ENCODE results near the gene P2RY8. TPM values are rescaled to one million over a fixed set of nuclear protein-coding genes. Genes with fewer than 3 reads are reported as not detected.

The P2RY8 gene
- total RNA-seq, 1 donor from 2014 or later, result 19.5 TPM

GRCh38 chrX:1521459-1521956 lies 15.5 kb downstream of the P2RY8 start:
- DNase-seq, result peak; percentile 91
- intact Hi-C loops (cut with micrococcal nuclease), result loop anchor here (1.0 to 2.0 kb wide), 2 partner anchors 15 kb away; no protein-coding TSS in a partner anchor
- Mint-ChIP-seq H3K9me3 (no peaks in the 10 kb centered on the region), H3K4me1 (peaks cover 44% of the 10 kb centered on the region), H3K4me3 (peak overlapping the region; percentile 71), H3K27me3 (no peaks in the 10 kb centered on the region), H3K27ac (peak overlapping the region; percentile 90), H3K36me3 (ENCODE audit: low read depth) (peaks cover 44% of the 10 kb centered on the region)

GRCh38 chrX:1520350-1520749 lies 16.6 kb downstream of the P2RY8 start:
- Mint-ChIP-seq H3K4me3 (no peak overlapping the region), H3K9me3 (no peaks in the 10 kb centered on the region), H3K4me1 (peaks cover 46% of the 10 kb centered on the region), H3K36me3 (ENCODE audit: low read depth) (peaks cover 52% of the 10 kb centered on the region), H3K27me3 (no peaks in the 10 kb centered on the region), H3K27ac (peak overlapping the region; percentile 68)
- peak; percentile 7 for DNase-seq
- intact Hi-C loops (cut with micrococcal nuclease), result loop anchor here (2.0 kb wide), 1 partner anchor 14 kb away; no protein-coding TSS in a partner anchor

- peaks cover 57% of the 10 kb centered on the region for H3K36me3 Mint-ChIP-seq (ENCODE audit: low read depth)
Measured at GRCh38 chrX:1519022-1519497, 17.9 kb downstream of the P2RY8 start.

GRCh38 chrX:1518512-1518911 lies 18.5 kb downstream of the P2RY8 start:
- H3K27ac Mint-ChIP-seq, result peak overlapping the region; percentile 23
- H3K9me3 Mint-ChIP-seq, result no peaks in the 10 kb centered on the region
- DNase-seq, result peak; percentile 16
- peaks cover 62% of the 10 kb centered on the region for H3K36me3 Mint-ChIP-seq (ENCODE audit: low read depth)
- H3K27me3 Mint-ChIP-seq, result no peaks in the 10 kb centered on the region
- H3K4me3 Mint-ChIP-seq, result no peak overlapping the region
- intact Hi-C loops (cut with micrococcal nuclease), result no loop called here
- peaks cover 46% of the 10 kb centered on the region for H3K4me1 Mint-ChIP-seq

More at GRCh38 chrX:1519022-1519497, 17.9 kb downstream of the P2RY8 start:
- no peaks in the 10 kb centered on the region for H3K27me3 Mint-ChIP-seq
- no peak overlapping the region for H3K27ac Mint-ChIP-seq
- DNase-seq, result no peak
- no peak overlapping the region for H3K4me3 Mint-ChIP-seq
- intact Hi-C loops (cut with micrococcal nuclease), result no loop called here
- H3K9me3 Mint-ChIP-seq, result no peaks in the 10 kb centered on the region
- peaks cover 46% of the 10 kb centered on the region for H3K4me1 Mint-ChIP-seq

- H3K9me3 Mint-ChIP-seq, result no peaks in the 10 kb centered on the region
- DNase-seq, result peak; percentile 51
- no peaks in the 10 kb centered on the region for H3K27me3 Mint-ChIP-seq
- H3K36me3 Mint-ChIP-seq (ENCODE audit: low read depth), result peaks cover 71% of the 10 kb centered on the region
- H3K27ac Mint-ChIP-seq, result peak overlapping the region; percentile 77
- intact Hi-C loops (cut with micrococcal nuclease), result no loop called here
- no peak overlapping the region for H3K4me3 Mint-ChIP-seq
- H3K4me1 Mint-ChIP-seq, result peaks cover 39% of the 10 kb centered on the region
Measured at GRCh38 chrX:1516596-1517104, 20.3 kb downstream of the P2RY8 start.

- peaks cover 14% of the 10 kb centered on the region for H3K4me1 Mint-ChIP-seq
- no peaks in the 10 kb centered on the region for H3K9me3 Mint-ChIP-seq
- intact Hi-C loops (cut with micrococcal nuclease), result no loop called here
- no peak overlapping the region for H3K27ac Mint-ChIP-seq
- no peaks in the 10 kb centered on the region for H3K27me3 Mint-ChIP-seq
- peaks cover 52% of the 10 kb centered on the region for H3K36me3 Mint-ChIP-seq (ENCODE audit: low read depth)
- DNase-seq, result peak; percentile 39
- no peak overlapping the region for H3K4me3 Mint-ChIP-seq
Measured at GRCh38 chrX:1511829-1512228, 25.2 kb downstream of the P2RY8 start.

GRCh38 chrX:1511150-1511549 lies 25.8 kb downstream of the P2RY8 start:
- Mint-ChIP-seq H3K4me1 (peaks cover 12% of the 10 kb centered on the region), H3K27me3 (no peaks in the 10 kb centered on the region), H3K27ac (peak overlapping the region; percentile 65), H3K36me3 (ENCODE audit: low read depth) (peaks cover 49% of the 10 kb centered on the region), H3K4me3 (no peak overlapping the region), H3K9me3 (no peaks in the 10 kb centered on the region)
- intact Hi-C loops (cut with micrococcal nuclease), result no loop called here
- DNase-seq, result no peak

- H3K27ac Mint-ChIP-seq, result peak overlapping the region; percentile 63
- peak; percentile 58 for DNase-seq
- intact Hi-C loops (cut with micrococcal nuclease), result loop anchor here (2.0 kb wide), 1 partner anchor 13 kb away; no protein-coding TSS in a partner anchor
- H3K27me3 Mint-ChIP-seq, result no peaks in the 10 kb centered on the region
- peaks cover 39% of the 10 kb centered on the region for H3K36me3 Mint-ChIP-seq (ENCODE audit: low read depth)
- peaks cover 22% of the 10 kb centered on the region for H3K4me1 Mint-ChIP-seq
- H3K9me3 Mint-ChIP-seq, result no peaks in the 10 kb centered on the region
- no peak overlapping the region for H3K4me3 Mint-ChIP-seq
Measured at GRCh38 chrX:1507511-1508463, 29.2 kb downstream of the P2RY8 start.

GRCh38 chrX:1506916-1507315 lies 30.1 kb downstream of the P2RY8 start:
- Mint-ChIP-seq H3K27me3 (no peaks in the 10 kb centered on the region), H3K9me3 (no peaks in the 10 kb centered on the region), H3K4me3 (no peak overlapping the region), H3K4me1 (peaks cover 28% of the 10 kb centered on the region), H3K36me3 (ENCODE audit: low read depth) (peaks cover 38% of the 10 kb centered on the region), H3K27ac (peak overlapping the region; percentile 37)
- DNase-seq, result no peak
- intact Hi-C loops (cut with micrococcal nuclease), result loop anchor here (2.0 kb wide), 1 partner anchor 14 kb away; no protein-coding TSS in a partner anchor

- DNase-seq, result peak; percentile 50
- Mint-ChIP-seq H3K4me1 (peaks cover 30% of the 10 kb centered on the region), H3K27me3 (no peaks in the 10 kb centered on the region), H3K36me3 (ENCODE audit: low read depth) (peaks cover 34% of the 10 kb centered on the region), H3K27ac (peak overlapping the region; percentile 62), H3K9me3 (no peaks in the 10 kb centered on the region), H3K4me3 (no peak overlapping the region)
- intact Hi-C loops (cut with micrococcal nuclease), result no loop called here
Measured at GRCh38 chrX:1502853-1503252, 34.1 kb downstream of the P2RY8 start.

GRCh38 chrX:1502241-1502640 lies 34.7 kb downstream of the P2RY8 start:
- DNase-seq, result peak; percentile 48
- no peak overlapping the region for H3K4me3 Mint-ChIP-seq
- H3K27ac Mint-ChIP-seq, result peak overlapping the region; percentile 73
- H3K4me1 Mint-ChIP-seq, result peaks cover 28% of the 10 kb centered on the region
- no peaks in the 10 kb centered on the region for H3K9me3 Mint-ChIP-seq
- no peaks in the 10 kb centered on the region for H3K27me3 Mint-ChIP-seq
- H3K36me3 Mint-ChIP-seq (ENCODE audit: low read depth), result peaks cover 32% of the 10 kb centered on the region
- intact Hi-C loops (cut with micrococcal nuclease), result no loop called here

GRCh38 chrX:1500701-1501624 lies 36.0 kb downstream of the P2RY8 start:
- peaks cover 28% of the 10 kb centered on the region for H3K4me1 Mint-ChIP-seq
- peak overlapping the region; percentile 34 for H3K4me3 Mint-ChIP-seq
- H3K9me3 Mint-ChIP-seq, result no peaks in the 10 kb centered on the region
- intact Hi-C loops (cut with micrococcal nuclease), result no loop called here
- H3K36me3 Mint-ChIP-seq (ENCODE audit: low read depth), result peaks cover 31% of the 10 kb centered on the region
- peak overlapping the region; percentile 41 for H3K27ac Mint-ChIP-seq
- no peaks in the 10 kb centered on the region for H3K27me3 Mint-ChIP-seq
- peak; percentile 81 for DNase-seq

- Mint-ChIP-seq H3K27me3 (no peaks in the 10 kb centered on the region), H3K27ac (peak overlapping the region; percentile 57), H3K36me3 (ENCODE audit: low read depth) (peaks cover 28% of the 10 kb centered on the region), H3K9me3 (peaks cover 4% of the 10 kb centered on the region), H3K4me3 (no peak overlapping the region), H3K4me1 (peaks cover 30% of the 10 kb centered on the region)
- DNase-seq, result no peak
- intact Hi-C loops (cut with micrococcal nuclease), result no loop called here
Measured at GRCh38 chrX:1496076-1496475, 40.9 kb downstream of the P2RY8 start.
